Neural progenitor cell (in vitro differentiated cells): ENCODE results near the gene NR2C2. TPM values are rescaled to one million over a fixed set of nuclear protein-coding genes. Genes with fewer than 3 reads are reported as not detected.

Source experiments
- DNase-seq: peaks from one replicate; pipeline ENCODE4 v3.0.0-alpha.2; 2016; ENCODE audit warnings: low spot score
- H2AFZ ChIP-seq: fragments of 200-600 bp; sonication (generic); replicated peaks from 2 replicates; pipeline ENCODE4 v1.6.1; 2016; ENCODE audit warnings: antibody characterized with exemption
- H3F3A ChIP-seq: fragments of 200-600 bp; sonication (generic); 2 replicates; pipeline ENCODE4 v1.6.1; 2016; ENCODE audit warnings: antibody characterized with exemption, low read depth
- H3K27ac ChIP-seq: fragments of 200-600 bp; sonication (generic); 2 replicates; pipeline ENCODE4 v1.5.1; 2016; ENCODE audit warnings: mild to moderate bottlenecking
- H3K27me3 ChIP-seq: fragments of 200-600 bp; sonication (generic); 2 replicates; pipeline ENCODE4 v1.6.1; 2016; ENCODE audit warnings: mild to moderate bottlenecking, moderate library complexity
- H3K36me3 ChIP-seq: fragments of 200-600 bp; sonication (generic); 2 replicates; pipeline ENCODE4 v1.5.1; 2016
- H3K4me1 ChIP-seq: fragments of 200-600 bp; sonication (generic); 2 replicates; pipeline ENCODE4 v1.6.1; 2016; ENCODE audit warnings: mixed run types
- H3K4me2 ChIP-seq: fragments of 200-600 bp; sonication (generic); 2 replicates; pipeline ENCODE4 v1.6.1; 2016
- H3K4me3 ChIP-seq: fragments of 200-600 bp; sonication (generic); 2 replicates; pipeline ENCODE4 v1.5.1; 2016
- H3K79me2 ChIP-seq: fragments of 200-600 bp; sonication (generic); 2 replicates; pipeline ENCODE4 v1.6.1; 2016; ENCODE audit warnings: low read depth
- H3K9ac ChIP-seq: fragments of 200-600 bp; sonication (generic); 2 replicates; pipeline ENCODE4 v1.6.1; 2016
- H3K9me3 ChIP-seq: fragments of 200-600 bp; sonication (generic); 2 replicates; pipeline ENCODE4 v1.5.1; 2016; ENCODE audit warnings: low read depth
- H4K20me1 ChIP-seq: fragments of 200-600 bp; sonication (generic); 2 replicates; pipeline ENCODE4 v1.6.1; 2016; ENCODE audit warnings: low read depth
- H3K27ac Mint-ChIP-seq: 3 replicates; pipeline ENCODE4 v1.8.0; 2021; ENCODE audit warnings: mixed read lengths
- H3K27me3 Mint-ChIP-seq: 2 replicates; pipeline ENCODE4 v1.8.0; 2022; ENCODE audit warnings: low read depth, mild to moderate bottlenecking, inconsistent platforms, moderate library complexity, mixed read lengths; ENCODE audit not compliant: insufficient read depth
- H3K36me3 Mint-ChIP-seq: 3 replicates; pipeline ENCODE4 v1.8.0; 2021; ENCODE audit warnings: mixed read lengths
- H3K4me1 Mint-ChIP-seq: 3 replicates; pipeline ENCODE4 v1.8.0; 2021; ENCODE audit warnings: mixed read lengths
- H3K4me3 Mint-ChIP-seq: 3 replicates; pipeline ENCODE4 v1.8.0; 2021; ENCODE audit warnings: mild to moderate bottlenecking, moderate library complexity, mixed read lengths
- H3K9me3 Mint-ChIP-seq: 3 replicates; pipeline ENCODE4 v1.8.0; 2020; ENCODE audit warnings: mixed read lengths
- EZH2 ChIP-seq: fragments of 200-600 bp; sonication (generic); IDR thresholded peaks from 2 replicates; pipeline ENCODE4 v1.6.1; 2017; ENCODE audit warnings: antibody characterized with exemption, mild to moderate bottlenecking, moderate library complexity
- EZH2phosphoT487 ChIP-seq: fragments of 200-600 bp; sonication (generic); IDR thresholded peaks from 2 replicates; pipeline ENCODE4 v1.6.1; 2017; ENCODE audit warnings: antibody characterized with exemption
- total RNA-seq: library from RNA; depleted of rRNA; stranded (reverse); fragments of >200 nt; gene quantifications from 2 replicates; pipeline ENCODE4 v1.2.3, GENCODE V29; 2015; ENCODE audit warnings: low replicate concordance
- TF ChIP-seq, protein P1 (sequence below): fragments of 200-600 bp; sonication (generic); IDR thresholded peaks from 2 replicates; pipeline ENCODE4 v1.5.1; 2017; ENCODE audit warnings: antibody characterized with exemption, mild to moderate bottlenecking

The NR2C2 gene
- total RNA-seq, 1 donor from 2014 or later: 57.3 TPM

DNA sequence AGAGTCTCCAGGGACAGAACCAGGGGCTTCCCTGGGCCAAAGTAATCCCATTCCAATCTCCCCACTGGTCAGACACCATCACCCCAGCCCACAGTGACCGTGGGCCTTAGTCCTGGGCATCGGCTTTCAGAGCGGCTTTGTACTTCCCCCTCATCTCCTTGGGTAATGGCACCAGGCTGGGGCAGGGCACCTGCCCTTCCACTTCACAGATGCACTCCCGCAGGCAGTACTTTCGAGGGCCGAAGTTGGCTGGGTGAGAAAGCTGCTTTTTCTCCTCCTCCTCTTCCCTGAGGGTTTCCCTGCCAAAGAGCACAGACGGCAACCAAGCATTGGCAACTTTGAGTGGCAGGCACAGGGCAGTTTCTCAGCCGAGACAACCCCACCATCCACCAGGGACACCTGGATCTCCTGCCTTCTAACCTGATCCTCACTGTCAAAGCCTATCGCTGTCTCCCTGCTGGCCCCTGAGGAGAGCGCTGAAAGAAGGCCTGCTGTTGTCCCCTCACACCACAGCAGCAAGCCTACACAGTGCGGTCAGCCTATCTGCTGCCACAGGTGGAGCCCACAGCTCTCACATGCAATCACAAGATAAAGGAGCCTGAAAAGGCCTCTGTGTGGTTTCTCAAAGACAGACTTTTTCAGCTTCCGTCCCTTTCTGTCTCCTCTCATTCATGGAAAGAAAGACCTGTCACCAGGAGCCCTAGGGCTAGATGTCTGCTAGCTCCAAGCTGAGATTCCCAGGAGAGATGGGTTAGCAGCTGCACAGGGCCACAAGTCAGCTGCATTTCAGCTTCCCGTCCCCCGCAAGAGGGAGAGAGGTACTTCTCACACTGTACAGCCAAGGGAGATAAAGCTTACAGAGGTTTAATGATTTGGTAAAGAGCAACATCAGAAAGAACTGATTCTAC, 105.2 kb downstream of the NR2C2 start:
- Histone ChIP-seq H3K4me2 (peak overlapping the region; percentile 41), H3K4me1 (peaks cover 17% of the 10 kb centered on the region), H4K20me1 (peaks cover 42% of the 10 kb centered on the region), H3K9ac (no peak overlapping the region), H3K27me3 (no peaks in the 10 kb centered on the region), H3K4me3 (no peak overlapping the region), H2AFZ (no peak overlapping the region), H3K9me3 (no peaks in the 10 kb centered on the region), H3F3A (peaks cover 24% of the 10 kb centered on the region), H3K27ac (peak overlapping the region; percentile 61), H3K36me3 (peaks cover 8% of the 10 kb centered on the region), H3K79me2 (peaks cover 24% of the 10 kb centered on the region)
- H3K27ac Mint-ChIP-seq: no peak overlapping the region
- no peak overlapping the region for H3K4me3 Mint-ChIP-seq
- DNase-seq: peak; percentile 58
- TF ChIP-seq, protein P1, sequence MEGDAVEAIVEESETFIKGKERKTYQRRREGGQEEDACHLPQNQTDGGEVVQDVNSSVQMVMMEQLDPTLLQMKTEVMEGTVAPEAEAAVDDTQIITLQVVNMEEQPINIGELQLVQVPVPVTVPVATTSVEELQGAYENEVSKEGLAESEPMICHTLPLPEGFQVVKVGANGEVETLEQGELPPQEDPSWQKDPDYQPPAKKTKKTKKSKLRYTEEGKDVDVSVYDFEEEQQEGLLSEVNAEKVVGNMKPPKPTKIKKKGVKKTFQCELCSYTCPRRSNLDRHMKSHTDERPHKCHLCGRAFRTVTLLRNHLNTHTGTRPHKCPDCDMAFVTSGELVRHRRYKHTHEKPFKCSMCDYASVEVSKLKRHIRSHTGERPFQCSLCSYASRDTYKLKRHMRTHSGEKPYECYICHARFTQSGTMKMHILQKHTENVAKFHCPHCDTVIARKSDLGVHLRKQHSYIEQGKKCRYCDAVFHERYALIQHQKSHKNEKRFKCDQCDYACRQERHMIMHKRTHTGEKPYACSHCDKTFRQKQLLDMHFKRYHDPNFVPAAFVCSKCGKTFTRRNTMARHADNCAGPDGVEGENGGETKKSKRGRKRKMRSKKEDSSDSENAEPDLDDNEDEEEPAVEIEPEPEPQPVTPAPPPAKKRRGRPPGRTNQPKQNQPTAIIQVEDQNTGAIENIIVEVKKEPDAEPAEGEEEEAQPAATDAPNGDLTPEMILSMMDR: no peak
- no peak for TF ChIP-seq EZH2phosphoT487
- TF ChIP-seq EZH2: no peak
- H3K27me3 Mint-ChIP-seq: peaks cover 2% of the 10 kb centered on the region
- H3K4me1 Mint-ChIP-seq: no peaks in the 10 kb centered on the region
- no peaks in the 10 kb centered on the region for H3K9me3 Mint-ChIP-seq
- H3K36me3 Mint-ChIP-seq: peaks cover 33% of the 10 kb centered on the region

- H3K9me3 ChIP-seq: no peaks in the 10 kb centered on the region
- H3F3A ChIP-seq: peaks cover 17% of the 10 kb centered on the region
- no peaks in the 10 kb centered on the region for H3K9me3 Mint-ChIP-seq
- no peak for TF ChIP-seq EZH2phosphoT487
- no peak for TF ChIP-seq EZH2
- TF ChIP-seq, protein P1: no peak
- no peaks in the 10 kb centered on the region for H3K27me3 ChIP-seq
- H3K27me3 Mint-ChIP-seq: peaks cover 2% of the 10 kb centered on the region
- H3K4me1 Mint-ChIP-seq: no peaks in the 10 kb centered on the region
- peaks cover 42% of the 10 kb centered on the region for H4K20me1 ChIP-seq
- peak overlapping the region; percentile 61 for H3K27ac ChIP-seq
- no peak overlapping the region for H3K4me3 Mint-ChIP-seq
- H3K27ac Mint-ChIP-seq: no peak overlapping the region
- peaks cover 17% of the 10 kb centered on the region for H3K4me1 ChIP-seq
- no peak overlapping the region for H3K4me3 ChIP-seq
- no peak for DNase-seq
- H3K79me2 ChIP-seq: peaks cover 29% of the 10 kb centered on the region
- H2AFZ ChIP-seq: no peak overlapping the region
- H3K9ac ChIP-seq: no peak overlapping the region
- H3K4me2 ChIP-seq: no peak overlapping the region
- peaks cover 36% of the 10 kb centered on the region for H3K36me3 Mint-ChIP-seq
- H3K36me3 ChIP-seq: peaks cover under 1% of the 10 kb centered on the region
These were observed 106.2 kb downstream of the NR2C2 start for GRCh38 chr3:15053541-15053940.

GRCh38 chr3:15055019-15055557, 107.7 kb downstream of the NR2C2 start:
- TF ChIP-seq EZH2 (no peak), EZH2phosphoT487 (no peak)
- no peaks in the 10 kb centered on the region for H3K27me3 ChIP-seq
- H3K36me3 Mint-ChIP-seq: peaks cover 44% of the 10 kb centered on the region
- H3K4me1 ChIP-seq: peaks cover 17% of the 10 kb centered on the region
- no peak overlapping the region for H3K4me3 ChIP-seq
- no peak overlapping the region for H3K4me2 ChIP-seq
- H2AFZ ChIP-seq: no peak overlapping the region
- H3K9me3 Mint-ChIP-seq: no peaks in the 10 kb centered on the region
- no peak overlapping the region for H3K4me3 Mint-ChIP-seq
- H3K27me3 Mint-ChIP-seq: peaks cover 2% of the 10 kb centered on the region
- H3K9me3 ChIP-seq: no peaks in the 10 kb centered on the region
- peaks cover 17% of the 10 kb centered on the region for H3F3A ChIP-seq
- peaks cover 35% of the 10 kb centered on the region for H3K79me2 ChIP-seq
- no peaks in the 10 kb centered on the region for H3K4me1 Mint-ChIP-seq
- H4K20me1 ChIP-seq: peaks cover 34% of the 10 kb centered on the region
- H3K36me3 ChIP-seq: no peaks in the 10 kb centered on the region
- no peak overlapping the region for H3K27ac ChIP-seq
- DNase-seq: no peak
- no peak overlapping the region for H3K27ac Mint-ChIP-seq
- H3K9ac ChIP-seq: no peak overlapping the region
